Liver (tissue), 3 donors: Measurements from ENCODE around the gene CYP26C1.

Source experiments
- ATF3 ChIP-seq: IDR thresholded peaks from 2 replicates; pipeline ENCODE4 v1.6.1; 2016; ENCODE audit warnings: antibody characterized with exemption
- CTCF ChIP-seq: fragments of 150-350 bp; IDR thresholded peaks from 2 replicates; pipeline ENCODE4 v1.5.1; 2017; ENCODE audit warnings: improper control_type of control experiment, low read depth, low read length; ENCODE audit not compliant: missing input control
- GABPA ChIP-seq, 2 donors: IDR thresholded peaks in 1 of 2; conservative IDR thresholded peaks in 1 of 2; 2 replicates each; pipeline ENCODE4 v1.6.1; 2016; ENCODE audit warnings: antibody characterized with exemption in 2 of 2, mild to moderate bottlenecking in 1 of 2, moderate library complexity in 1 of 2
- HNF4A ChIP-seq, 2 donors: conservative IDR thresholded peaks; 2 replicates each; pipeline ENCODE4 v1.6.1; 2016; ENCODE audit warnings: antibody characterized with exemption in 2 of 2, mild to moderate bottlenecking in 2 of 2
- JUND ChIP-seq, 2 donors: IDR thresholded peaks; 2 replicates each; pipeline ENCODE4 v1.6.1; 2016; ENCODE audit warnings: antibody characterized with exemption in 2 of 2
- MAX ChIP-seq: IDR thresholded peaks from 2 replicates; pipeline ENCODE4 v1.6.1; 2016; ENCODE audit warnings: antibody characterized with exemption
- REST ChIP-seq: IDR thresholded peaks from 2 replicates; pipeline ENCODE4 v1.6.1; 2016; ENCODE audit warnings: antibody characterized with exemption, mild to moderate bottlenecking
- TAF1 ChIP-seq: conservative IDR thresholded peaks from 2 replicates; pipeline ENCODE4 v1.6.1; 2016; ENCODE audit warnings: antibody characterized with exemption, mild to moderate bottlenecking
- YY1 ChIP-seq: IDR thresholded peaks from 2 replicates; pipeline ENCODE4 v1.6.1; 2016; ENCODE audit warnings: antibody characterized with exemption, mild to moderate bottlenecking
- donor health status: healthy.
- donor health status: healthy.

- TF ChIP-seq REST = no peak
- TF ChIP-seq CTCF = no peak
- no peak for TF ChIP-seq HNF4A (conservative IDR thresholded peaks at IDR 0.05)
- TF ChIP-seq ATF3 = no peak
- TF ChIP-seq YY1 = no peak
- no peak for TF ChIP-seq JUND (IDR thresholded peaks at IDR 0.05)
- no peak for TF ChIP-seq TAF1
- no peak for TF ChIP-seq GABPA (IDR thresholded peaks at IDR 0.05 in 1 of 2, conservative IDR thresholded peaks at IDR 0.05 in 1 of 2)
- no peak for TF ChIP-seq MAX
Measured at GRCh38 chr10:93058139-93058538, 2.5 kb upstream of the CYP26C1 start.
